C1 segment of cervical spinal cord (tissue), 14 donors: Measurements from ENCODE around the gene CUEDC1.
"Not testable (repeated sequence)": the region's sequence is repeated elsewhere in the genome, so short reads cannot be mapped to it uniquely, and the experiment has no call there.

Experiments
- DNase-seq, 14 donors: peaks; one replicate each; lab custom pipeline; 2025; lab: John Stamatoyannopoulos, UW

CUEDC1 gene

DNA sequence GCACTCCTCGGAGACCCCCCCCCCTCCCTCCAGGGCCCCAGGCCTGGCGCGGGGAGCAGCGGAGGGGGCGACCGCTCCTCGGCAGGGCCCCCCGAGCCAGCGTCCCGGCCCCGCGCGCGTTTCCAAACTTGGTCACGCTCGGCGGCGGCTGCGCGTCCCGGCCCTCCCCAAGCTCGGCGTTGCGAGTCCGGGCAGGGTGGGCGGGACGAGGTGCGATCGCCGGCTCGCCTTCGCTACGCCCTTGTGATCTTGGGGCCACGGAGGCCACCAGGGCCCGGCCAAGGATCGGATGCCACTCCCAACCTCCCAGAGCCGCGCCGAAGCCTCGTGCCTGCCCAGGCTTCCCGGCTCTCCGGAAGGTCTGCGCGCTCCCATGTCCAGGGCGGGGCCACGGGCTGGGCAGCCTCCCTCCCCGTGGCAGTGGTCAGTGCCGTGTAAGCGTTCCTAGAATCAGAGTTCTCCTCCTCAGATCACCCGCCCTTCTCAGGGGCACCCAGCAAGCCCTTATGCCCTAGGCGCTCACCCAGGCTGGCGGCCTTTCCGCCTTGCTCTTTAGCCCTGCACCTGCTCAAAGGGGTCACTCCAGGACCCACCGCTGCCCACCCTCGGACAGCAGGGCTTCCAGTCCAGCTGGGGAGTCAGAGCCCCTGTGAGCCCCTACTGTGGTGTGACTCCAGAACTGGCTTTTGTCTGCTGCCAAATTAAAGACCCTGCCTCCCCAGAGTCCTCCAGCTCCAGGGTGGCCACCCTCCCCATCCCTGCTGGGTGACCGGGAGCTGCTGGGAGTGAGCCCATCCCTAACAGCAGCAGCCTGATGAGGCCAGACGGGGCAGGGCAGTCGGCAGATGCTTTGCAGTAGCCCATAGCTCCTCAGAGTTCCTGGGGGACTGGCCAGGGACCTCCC lies 93.2 kb downstream of the CUEDC1 start:
- DNase-seq = peak in 5 of 14 donors; percentile 34 to 52 (median 43)

DNA sequence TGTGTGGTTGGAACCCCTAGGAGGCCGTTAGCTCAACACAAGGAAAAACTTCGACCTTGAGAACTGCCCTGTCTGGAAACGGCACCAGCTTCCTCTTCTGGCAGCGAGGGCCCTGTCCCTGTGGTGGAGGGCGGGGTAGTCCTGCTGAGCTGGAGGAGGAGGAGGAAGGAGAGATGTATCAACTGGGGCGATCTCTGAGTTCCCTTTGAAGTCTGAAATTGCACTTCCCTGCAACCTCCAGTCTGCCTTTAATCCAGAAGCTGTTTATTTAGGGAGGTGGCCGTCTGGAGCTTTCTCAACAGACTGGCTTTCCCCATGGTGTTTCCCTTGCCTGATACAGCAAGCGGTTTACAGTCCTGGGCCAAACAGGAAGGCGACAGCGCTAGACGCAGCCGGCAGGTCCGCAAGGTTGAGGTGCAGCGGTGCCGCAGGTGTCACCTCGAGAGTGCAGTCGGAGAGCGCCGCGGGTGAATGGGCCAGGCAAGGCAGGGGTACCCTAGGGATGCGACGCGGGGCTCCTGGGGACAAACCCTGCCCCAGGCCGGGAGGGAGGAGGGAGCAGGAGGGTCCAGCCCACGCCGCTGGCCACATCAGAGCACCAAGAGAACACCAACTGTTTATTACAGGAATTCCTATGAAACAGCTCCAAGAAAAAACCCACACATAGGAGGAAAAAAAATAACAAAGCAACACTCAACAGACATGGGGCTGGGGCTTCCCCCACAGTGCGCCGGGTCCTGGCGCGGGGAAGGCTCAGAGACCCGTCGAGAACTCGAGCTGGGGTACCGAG lies 94.0 kb downstream of the CUEDC1 start:
- DNase-seq = peak in 2 of 14 donors; percentile 50 to 51

DNA sequence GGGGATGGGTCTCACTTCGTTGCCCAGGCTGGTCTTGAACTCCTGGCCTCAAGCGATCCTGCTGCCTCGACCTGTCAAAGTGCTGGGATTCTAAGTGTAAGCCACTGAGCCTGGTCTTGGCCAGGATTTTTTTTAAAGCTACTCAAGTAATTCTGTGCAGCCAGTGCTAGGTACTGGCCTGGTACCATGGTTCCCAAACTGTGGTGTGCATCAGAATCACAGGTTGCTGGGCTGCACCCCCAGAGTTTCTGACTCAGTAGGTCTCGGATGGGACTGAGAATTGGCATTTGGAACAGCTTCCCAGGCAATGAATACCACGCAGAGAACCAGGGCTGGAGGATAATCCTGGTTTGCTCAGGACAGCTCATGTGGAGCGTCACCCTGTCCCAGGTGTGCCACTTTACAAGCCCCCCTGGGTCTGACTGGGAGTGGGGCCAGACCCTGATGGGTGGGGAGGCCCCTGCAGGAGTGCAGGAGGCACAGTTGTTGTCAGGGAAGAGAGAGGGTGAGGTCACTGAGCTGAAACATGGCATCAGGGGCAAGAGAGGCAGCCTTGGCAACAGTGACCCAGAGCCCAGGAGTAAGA lies 94.7 kb downstream of the CUEDC1 start:
- peak in 1 of 14 donors; percentile 69 for DNase-seq

DNA sequence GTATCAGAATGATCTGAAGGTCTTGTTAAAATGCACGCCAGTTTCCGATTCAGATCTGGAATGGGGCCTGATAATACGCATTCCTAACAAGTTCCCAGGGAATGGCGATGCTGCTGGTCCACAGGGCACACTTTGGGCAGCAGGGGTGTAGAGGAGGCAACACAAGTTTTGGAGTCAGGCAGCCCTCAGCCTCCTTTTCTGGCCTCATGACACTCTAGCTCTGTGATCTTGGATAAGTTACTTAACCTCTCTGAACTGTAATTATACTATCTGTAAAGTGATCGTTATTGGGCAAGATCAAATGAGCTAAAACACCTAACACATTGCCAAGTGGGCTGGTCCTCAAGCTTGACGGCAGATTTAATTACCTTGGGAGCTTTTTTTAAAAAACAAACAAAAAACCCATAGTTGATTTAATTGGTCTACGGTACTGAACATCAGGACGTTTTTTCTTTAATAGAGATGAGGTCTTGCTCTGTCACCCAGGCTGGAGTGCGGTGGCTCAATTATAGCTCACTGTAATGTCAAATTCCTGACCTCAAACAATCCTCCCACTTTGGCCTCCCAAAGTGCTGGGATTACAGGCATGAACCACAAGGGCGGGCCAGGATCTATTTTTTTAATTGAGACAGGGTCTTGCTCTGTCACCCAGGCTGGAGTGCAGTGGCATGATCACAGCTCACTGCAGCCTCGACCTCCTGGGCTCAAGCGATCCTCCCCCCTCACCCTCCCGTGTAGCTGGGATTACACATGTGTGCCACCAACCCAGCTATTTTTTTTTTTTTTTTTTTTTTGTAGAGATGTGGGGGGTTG lies 95.4 kb downstream of the CUEDC1 start:
- DNase-seq = no peak

DNA sequence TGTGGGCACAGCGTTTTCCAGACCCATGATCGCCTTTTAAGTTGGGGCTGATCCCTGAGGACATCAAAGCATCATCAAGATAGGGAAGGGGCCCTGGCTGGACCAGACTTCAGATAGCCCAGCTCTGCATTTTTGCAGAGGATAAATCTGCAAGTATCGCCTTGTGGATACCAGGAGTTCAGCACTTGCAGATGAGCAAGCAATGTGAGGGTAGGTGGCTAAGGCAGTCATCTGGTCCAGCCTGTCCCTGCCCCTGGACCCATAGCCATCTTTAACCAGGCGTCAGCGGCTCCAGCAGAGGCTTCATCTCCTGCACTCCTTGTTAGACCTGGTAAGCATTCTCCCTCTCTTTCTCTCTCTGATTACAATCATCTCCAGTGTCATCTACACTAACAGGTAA lies 96.4 kb downstream of the CUEDC1 start:
- DNase-seq = no peak

DNA sequence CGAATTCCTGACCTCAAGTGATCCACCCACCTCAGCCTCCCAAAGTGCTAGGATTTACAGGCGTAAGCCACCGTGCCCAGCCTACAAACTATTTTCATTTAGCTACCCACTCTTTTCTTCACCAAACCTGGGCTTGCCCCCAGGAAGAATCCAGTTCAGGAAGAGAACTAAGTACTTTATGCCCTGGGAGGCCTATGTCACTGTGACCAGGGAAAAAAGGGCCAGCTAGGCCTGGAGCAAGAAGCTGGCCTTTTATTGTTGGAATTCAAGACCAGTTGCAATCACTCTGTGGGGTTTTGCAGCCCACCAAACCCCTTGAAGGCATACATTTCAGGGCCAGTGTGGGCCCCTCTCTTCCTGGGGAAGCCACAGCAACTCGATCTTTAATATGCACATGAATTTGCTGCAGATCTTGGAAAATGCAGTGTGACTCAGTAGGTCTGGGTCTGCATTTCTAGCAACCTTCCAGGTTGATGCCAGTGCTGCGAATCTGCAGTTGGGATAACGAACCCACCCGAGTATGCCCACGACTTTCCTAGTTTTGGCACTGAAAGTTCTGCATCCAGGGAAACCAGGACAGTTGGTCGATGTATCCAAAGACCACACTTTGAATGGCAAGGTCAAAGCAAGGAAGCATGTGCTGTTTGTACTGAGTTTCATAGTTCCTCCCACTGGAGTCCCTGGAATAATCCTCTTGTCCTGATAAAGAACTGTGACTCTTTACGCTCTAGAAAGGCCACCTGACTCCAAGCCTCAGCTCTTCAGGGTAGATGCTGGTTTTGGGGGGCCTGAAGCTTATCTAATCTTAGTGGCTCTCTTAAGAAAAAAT lies 98.2 kb downstream of the CUEDC1 start:
- DNase-seq = no peak

DNA sequence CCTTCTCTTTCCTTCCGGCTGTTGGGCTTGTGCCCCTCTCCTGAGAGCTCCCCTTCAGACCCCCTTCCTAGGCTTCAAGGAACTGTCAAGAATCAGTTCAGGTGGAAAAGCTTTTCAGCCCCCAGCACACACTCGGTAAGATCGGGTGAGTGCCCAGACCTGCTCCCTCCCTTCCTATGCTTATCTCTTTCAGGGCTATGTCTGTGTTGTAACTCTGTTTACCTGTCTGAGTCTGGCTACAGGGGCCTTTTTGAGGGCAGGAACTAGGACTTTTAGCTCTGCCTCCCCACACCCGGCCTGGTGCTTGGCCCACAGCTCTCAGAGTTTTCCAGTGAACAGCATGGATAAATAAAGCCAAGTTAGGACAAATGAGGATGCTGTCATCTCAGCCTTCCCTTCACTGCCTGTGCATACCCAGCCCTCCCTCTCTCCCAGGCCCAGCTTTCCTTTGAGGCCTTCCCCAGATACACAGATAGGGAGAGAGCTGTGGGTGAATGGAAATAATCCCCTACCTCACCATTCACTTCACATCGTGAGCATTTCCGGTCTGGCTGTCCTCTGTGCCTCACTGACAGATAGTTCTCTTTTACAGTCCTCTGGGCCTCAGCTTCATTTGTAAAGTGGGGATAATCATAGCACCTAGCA lies 99.7 kb downstream of the CUEDC1 start:
- no peak for DNase-seq

DNA sequence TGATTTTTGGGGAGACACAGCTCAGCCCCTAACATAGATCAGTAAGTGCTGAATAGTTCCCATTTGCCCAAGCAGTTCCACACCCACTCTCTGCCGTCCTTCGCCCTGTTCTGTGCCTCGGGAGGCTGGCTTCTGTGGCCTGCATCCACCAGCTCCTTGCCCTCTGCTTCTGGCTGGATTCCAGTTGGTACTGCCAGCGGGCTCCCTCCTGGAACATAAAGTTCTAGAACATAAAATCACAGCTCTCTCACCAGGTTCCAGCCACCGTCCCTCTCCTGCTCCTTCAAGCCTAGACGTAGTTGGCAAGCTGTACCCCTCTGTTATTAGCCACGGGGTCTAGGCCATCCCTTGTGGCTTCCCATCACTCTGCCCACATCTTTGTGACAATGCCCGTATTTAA lies 101.5 kb downstream of the CUEDC1 start:
- peak in 3 of 14 donors; percentile 27 to 64 (median 64) for DNase-seq

DNA sequence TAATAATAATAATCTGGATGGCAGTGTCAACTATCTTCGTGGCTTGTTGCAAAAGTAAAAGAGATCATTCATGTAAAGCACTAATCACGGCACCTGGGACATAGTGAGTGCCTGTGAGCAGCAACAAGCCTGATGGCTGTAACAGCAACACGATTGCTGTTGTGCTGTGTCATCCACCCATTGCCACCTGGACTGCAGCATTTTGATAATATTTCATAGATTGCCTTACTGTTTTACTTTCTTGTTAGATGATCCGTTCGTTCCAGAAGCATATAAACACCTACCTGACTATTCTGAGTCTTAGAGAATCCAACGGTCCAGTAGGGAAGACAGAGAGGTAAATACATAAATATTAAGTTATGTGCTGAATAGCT lies 102.3 kb downstream of the CUEDC1 start:
- no peak for DNase-seq

DNA sequence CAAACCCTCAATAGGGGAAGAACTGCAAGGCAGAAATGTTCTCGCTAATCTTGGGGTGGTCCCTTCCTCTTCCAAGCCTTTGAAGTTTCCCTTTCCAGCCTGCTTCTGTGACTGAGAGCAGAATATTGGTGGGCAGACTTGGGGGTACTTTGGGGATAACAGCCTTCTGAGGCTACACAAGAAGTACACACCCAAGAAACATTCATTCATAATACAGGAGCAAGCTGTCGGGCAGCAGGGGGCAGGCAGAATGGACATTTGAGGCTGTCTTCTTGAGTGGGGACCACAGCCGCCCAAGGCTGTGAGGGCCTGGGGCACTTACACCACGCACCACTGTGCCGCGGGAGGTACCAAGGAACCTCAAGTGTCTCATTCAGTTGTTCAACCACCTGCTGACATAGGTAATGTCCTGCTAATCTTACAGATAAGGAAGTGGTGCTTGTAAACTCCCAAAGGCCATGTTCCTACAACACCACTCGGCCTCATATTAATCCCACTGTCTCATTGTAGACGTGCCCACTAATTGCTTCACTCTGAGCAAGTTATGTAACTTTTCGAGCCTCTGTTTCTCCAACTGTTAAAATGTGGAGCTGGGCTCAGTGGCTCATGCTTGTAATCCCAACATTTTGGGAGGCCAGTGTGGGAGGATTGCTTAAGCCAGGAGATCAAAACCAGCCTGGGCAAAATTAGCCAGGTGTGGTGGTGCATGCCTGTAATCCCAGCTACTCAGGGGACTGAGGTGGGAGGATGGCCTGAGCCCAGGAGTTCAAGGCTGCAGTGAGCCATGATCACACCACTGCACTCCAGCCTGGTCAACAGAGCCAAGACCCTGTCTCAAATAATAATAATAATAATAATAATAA lies 102.9 kb downstream of the CUEDC1 start:
- DNase-seq = no peak

DNA sequence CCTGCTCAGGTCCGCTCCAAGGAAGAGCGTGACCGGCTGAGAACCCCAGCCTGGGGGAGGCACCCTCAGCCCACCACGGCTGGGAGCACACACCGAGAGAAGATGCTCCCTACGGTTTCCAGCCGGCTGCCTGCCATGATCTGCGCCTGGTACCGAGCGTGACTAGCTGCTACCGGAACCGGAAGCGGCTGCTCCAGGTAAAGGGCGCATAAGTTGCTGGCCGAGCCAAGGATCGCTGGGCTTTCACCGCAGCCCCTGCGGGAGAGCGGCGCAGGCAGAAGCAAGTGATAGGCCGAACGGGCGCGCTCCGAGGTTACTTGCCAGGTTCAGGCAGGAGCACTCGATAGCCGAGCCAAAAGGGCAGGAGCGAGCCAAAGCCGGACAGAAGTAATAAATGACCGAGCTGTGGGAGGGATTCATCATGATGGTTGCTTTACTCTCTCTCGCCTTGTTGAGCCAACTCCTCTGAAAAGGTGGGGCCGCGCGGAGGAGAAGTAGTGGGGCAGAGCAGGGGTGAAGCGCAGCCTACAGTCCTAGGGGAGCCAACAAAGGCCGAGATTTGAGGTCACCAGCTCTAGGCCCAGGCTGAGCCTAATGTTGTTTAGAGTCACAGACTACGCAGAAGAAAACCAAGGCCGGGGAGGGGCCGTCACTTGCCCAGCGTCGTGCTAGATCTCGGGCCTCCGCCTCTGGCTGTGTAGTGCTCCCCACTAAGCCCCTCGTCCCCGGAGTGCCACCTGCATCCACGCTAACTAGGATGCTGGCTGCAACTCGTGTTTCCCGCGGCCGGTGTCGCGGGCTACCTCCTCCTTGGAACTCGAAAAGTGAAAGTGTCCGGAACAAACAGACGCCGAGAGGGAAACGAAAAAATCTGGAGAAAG lies 105.1 kb downstream of the CUEDC1 start, which contains the start of gene MRPS23:
Gene MRPS23 (minus strand): TSS at position 171 of the 881 bp plus-strand sequence. CDS start 34 bp downstream, at position 137.
- DNase-seq = peak; percentile 71 to 99 (median 96)

DNA sequence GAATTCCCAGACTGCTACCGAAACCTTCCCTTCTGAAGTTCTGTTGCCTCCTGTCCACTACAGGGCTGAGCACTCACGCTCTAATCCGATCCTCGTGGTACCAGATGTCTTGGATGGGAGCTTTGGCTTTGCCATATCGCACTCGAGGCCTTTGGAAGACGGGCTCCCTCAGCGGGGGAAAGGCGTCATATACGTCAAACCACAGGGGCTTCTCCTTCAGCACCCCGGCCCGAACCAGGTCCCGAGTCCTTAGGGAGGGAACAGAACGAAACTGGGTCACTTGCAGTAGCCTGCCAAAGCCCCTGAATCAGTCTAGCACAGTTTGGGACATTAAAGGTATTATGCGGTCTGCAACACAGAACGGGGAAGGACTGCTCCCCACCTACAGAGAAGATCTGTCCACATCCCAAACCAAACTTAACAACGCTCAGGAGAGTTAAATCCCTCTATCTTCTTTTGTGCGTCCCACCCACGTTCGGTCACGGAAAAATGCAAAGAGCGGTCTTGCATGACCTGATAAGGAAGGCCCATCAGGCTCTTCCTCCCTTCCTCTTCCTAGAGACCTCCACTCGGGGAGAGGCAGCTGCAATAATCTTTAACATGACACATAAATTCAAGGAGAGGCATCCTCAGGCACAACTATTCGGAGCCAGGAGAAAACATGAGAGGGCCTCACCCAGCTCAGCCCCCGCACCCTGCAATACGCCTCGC lies 105.9 kb downstream of the CUEDC1 start:
- peak in 1 of 14 donors; percentile 32 for DNase-seq

DNA sequence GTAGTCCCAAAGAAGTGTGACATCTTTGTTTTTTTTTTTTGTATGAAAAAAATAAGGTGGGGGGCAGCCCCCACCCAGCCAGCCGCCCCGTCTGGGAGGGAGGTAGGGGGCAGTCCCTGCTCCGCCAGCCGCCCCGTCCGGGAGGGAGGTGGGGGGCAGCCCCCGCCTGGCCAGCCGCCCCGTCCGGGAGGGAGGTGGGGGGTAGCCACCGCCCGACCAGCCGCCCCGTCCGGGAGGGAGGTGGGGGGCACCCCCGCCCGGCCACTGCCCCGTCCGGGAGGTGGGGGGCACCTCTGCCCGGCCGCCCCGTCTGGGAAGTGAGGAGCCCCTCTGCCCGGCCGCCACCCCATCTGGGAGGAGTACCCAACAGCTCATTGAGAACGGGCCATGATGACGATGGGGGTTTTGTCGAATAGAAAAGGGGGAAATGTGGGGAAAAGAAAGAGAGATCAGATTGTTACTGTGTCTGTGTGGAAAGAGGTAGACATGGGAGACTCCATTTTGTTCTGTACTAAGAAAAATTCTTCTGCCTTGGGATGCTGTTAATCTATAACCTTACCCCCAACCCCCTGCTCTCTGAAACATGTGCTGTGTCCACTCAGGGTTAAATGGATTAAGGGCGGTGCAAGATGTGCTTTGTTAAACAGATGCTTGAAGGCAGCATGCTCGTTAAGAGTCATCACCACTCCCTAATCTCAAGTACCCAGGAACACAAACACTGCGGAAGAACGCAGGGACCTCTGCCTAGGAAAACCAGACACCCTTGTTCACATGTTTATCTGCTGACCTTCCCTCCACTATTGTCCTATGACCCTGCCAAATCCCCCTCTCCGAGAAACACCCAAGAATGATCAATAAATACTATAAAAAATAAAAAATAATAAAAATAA lies 108.9 kb downstream of the CUEDC1 start:
- DNase-seq = not testable (repeated sequence)

DNA sequence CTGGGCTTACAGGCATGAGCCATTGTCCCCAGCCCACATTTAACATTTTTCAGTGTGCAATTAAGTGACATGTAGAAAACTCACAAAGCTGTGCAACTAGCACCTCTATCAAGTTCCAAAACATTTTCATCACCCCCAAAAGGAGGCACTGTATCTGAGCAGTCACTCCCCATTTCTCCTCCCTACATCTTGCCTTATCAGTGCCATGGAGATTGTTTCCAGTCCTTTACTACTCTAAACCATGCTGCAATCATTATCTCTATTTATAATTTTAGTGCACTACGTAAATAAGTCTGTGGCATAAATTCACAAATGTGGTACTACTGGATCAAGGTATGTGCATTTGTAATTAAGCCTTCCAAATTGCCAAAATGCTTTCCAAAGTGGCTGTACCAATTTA lies 112.9 kb downstream of the CUEDC1 start:
- no peak for DNase-seq

DNA sequence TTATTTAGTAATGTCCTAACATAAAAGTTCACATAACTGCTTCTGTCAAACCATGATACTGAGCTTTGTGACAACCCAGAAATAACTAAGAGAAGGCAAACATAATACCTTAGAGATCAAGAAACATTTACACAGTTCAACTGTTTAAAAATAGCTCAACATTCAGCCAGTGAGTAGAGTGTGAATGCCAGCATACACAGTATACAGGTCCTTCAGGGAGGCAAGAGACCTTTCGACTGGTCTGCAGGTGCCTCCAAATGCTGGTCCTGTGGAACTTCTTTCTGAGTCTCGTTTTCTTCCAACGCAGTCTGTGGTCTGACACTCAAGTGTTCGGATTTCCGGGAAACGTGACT lies 115.7 kb downstream of the CUEDC1 start:
- DNase-seq = no peak

DNA sequence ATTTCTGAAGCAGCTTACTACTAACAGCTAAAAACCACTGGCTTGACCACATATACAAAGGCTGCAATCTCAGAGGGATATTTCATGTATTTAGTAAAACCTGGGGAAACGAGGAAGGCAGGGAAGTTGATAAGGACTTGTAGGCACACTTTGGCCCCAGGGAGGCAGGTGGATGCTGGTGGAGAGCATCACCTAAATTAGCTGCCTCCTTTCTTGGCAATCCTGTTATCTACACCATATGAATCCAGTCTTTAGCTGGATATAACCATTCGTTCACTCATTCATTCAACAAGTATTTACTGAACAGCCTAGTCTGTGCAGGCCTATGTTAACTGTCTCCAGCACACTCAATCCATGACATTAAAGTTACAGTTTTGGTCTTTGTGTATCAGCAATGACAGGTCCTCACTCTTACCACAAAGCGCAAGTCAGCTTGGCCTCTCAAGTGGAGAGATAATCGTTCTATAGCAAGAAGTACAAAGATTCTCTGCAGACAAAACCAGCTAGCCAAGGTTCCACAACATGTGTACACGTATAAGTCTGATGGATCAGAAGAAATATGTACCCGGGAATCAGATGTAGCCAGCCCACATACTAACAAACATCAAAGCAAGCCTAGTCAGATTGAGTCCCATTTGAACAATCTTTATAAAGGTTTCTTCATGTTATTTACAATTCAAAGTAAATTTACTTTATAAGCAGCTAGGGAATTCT lies 116.2 kb downstream of the CUEDC1 start:
- DNase-seq = no peak
